ENCODE data around the gene SELENOP.

GRCh38 chr5:42787845-42788244 is 23.8 kb downstream of the SELENOP start:
- TF ChIP-seq RBFOX2 (IDR thresholded peaks at IDR 0.05; ENCODE audit: low read depth, low read length) (no peak), ELF3 (CRISPR knock-in tag; IDR thresholded peaks at IDR 0.05) (no peak), AGO2 (optimal IDR thresholded peaks at IDR 0.05; ENCODE audit: low read depth, low read length) (no peak), NFYB (CRISPR knock-in tag; IDR thresholded peaks at IDR 0.05) (no peak), GTF3A (CRISPR knock-in tag; conservative IDR thresholded peaks at IDR 0.05) (no peak)
